GM21717 (cell line): ENCODE data around the gene SHISA6.
"Not testable (repeated sequence)": the region's sequence is repeated elsewhere in the genome, so short reads cannot be mapped to it uniquely, and the experiment has no call there.

Experiments
- ATAC-seq: cut with Tn5 transposase; IDR thresholded peaks from one replicate; pipeline ENCODE4 v1.9.1; 2021; ENCODE audit warnings: mild to moderate bottlenecking, moderate library complexity; ENCODE audit not compliant: unreplicated experiment

Gene SHISA6

GRCh38 chr17:11301874-11302273, 60.9 kb downstream of the SHISA6 start:
- ATAC-seq: not testable (repeated sequence)

DNA sequence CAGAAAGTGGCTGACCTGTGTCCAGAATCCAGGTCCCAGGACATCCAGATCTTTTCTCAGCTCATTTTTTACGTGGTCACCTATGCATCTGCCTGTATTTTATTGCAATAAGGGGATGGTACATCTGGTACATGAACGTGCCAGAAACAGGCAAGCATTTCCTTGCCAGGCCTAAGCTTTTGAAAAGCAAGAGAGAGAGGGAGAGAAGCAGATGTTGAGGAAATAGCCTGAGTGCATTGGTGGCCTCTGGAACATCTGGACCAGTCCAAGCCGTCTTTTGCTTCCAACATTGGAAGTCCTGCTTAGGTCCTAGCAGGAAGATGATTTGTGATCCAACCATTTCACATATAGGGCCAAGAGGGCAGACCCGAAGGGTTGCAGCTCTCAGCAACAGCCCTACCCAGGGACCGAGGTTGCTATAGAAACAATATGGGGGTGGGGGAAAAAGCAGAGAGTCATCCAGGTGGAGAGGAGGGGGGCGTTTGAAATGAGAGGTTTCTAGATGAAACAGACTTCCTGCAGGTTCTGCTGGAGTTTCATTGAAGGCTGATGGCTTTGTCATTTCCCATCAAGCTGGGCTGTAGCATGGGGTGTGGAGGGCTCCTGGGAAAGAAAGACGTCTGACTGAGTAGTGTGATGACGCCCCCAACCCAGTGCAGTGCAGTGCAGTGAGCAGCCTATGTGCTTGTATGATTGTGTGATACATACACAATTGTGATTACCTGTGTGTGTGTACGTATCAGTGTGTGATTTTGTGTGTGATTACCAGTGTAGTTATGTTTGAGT, 61.6 kb downstream of the SHISA6 start:
- no peak for ATAC-seq

- no peak for ATAC-seq
Observed at GRCh38 chr17:11303773-11304394, 62.9 kb downstream of the SHISA6 start.

- ATAC-seq: no peak
Observed at GRCh38 chr17:11304568-11304967, 63.6 kb downstream of the SHISA6 start.

DNA sequence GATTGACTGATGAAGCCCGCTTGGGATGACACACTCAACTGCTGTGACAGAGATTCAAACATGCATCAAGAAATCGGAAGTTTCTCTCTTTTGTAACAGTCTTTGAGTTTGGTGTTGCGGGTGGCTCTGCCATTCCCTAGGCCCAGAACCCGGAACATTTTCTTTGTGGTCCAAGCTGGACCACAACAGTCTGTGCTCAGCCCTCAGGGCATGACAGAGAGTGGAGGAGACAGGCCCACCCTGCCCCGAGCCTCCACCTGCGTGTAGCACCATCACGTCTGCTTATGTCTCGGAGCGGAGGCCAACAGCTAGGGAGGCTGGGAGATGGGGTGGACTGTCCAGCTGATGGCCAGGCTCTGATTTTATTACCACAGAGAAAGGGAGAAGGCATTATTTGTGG, 64.5 kb downstream of the SHISA6 start:
- ATAC-seq: no peak

- ATAC-seq: no peak
Observed at GRCh38 chr17:11308531-11308930, 67.5 kb downstream of the SHISA6 start.

DNA sequence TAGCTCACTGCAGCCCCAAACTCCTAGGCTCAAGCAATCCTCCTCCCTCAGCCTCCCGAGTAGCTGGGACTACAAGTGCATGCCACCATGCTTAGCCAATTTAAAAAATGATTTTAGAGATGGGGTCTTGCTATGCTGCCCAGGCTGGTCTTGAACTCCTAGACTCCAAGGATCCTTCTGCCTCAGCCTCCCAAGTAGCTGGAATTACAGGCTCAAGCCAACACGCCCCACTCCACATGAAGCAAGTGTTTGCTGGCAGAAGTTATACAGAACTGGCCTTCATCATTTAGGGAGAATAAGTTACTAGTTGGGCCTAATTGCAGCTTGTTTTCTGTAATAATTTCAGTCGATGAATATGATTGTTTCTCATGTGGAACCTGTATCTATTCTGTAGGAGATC, 68.0 kb downstream of the SHISA6 start:
- ATAC-seq: no peak

DNA sequence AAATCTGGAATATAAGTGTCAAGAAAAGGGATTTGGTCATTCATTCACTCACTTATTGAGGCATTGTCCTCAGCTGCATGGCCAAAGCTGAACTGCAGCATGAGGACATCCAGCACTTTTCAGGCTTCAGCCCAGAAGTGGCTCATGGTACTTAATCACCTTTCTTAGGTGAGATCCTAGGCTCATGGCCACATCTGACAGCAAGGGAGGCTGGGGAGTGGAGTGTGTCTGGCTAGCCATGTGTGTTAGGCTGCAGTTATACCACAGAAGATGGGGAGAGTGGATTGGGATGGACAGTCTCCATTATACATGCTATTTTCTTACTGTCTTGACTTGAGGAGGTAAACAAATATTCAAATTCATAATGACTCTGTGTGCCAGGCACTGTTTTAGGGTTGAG, 68.8 kb downstream of the SHISA6 start:
- ATAC-seq: no peak

- not testable (repeated sequence) for ATAC-seq
Observed at GRCh38 chr17:11316451-11316850, 75.4 kb downstream of the SHISA6 start.

GRCh38 chr17:11318207-11318606, 77.2 kb downstream of the SHISA6 start:
- ATAC-seq: no peak

DNA sequence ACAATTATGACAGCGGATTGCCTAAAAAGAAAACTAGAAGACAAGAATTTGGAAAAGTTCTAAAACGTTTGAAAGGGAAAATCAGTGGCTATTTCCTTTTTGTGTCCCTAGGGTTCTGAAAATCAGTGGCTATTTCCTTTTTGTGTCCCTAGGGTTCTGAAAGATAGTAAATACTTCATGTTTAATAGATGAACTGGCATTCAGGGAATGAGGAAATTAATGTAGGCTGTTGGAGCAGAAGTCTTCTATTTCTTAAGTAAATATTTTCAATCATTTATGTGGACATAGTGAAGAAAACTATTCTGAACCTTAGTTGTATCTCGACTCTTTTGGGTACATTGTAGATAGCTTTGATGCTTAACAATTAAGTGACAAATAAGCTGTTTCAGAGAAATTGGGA, 78.9 kb downstream of the SHISA6 start:
- ATAC-seq: no peak

DNA sequence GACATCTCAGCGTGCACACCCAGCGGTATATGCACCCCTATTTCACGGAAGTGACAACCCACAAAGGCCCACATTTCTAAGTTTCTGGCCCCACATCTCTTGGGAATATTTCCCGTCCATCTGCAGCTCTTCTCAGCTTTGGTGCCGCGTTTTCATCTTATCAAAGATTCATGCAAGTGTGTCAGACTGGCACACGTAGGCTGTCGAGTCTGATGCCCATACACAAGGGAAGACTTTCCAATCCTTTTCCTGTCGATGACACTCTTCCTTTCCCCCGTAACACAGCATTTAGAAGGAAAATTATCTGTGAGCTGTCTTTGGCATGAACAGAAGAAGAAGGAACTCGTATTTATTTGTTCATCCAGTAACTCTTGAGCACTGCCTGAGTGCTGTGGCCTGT, 83.0 kb downstream of the SHISA6 start:
- ATAC-seq: no peak

DNA sequence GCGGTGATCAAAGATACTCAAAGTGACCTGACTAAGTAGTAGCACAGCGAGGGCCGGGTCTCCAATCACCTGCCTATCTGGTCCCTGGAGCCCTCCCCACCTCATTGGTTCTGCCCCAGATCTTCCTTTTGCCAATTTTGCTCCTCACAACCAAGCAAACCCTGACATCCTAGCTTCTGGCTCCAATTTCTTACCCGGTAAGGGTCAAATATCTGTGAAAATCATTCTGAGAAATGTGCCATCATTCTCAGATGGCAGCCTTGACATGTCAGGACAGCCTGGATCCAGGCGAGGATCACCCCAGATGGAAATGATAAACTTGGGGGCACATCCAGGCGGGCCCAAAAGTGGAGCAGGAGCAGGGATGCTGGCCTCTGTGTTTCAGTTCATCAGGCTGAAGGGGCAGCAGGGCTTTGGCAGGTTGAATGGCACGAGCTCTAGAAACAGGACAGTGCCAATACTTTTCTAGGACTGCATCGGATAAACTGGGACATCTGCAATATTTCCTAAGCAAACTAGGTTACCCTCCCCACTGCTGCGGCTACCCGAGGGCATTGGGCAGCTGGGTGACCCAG, 83.9 kb downstream of the SHISA6 start:
- no peak for ATAC-seq

DNA sequence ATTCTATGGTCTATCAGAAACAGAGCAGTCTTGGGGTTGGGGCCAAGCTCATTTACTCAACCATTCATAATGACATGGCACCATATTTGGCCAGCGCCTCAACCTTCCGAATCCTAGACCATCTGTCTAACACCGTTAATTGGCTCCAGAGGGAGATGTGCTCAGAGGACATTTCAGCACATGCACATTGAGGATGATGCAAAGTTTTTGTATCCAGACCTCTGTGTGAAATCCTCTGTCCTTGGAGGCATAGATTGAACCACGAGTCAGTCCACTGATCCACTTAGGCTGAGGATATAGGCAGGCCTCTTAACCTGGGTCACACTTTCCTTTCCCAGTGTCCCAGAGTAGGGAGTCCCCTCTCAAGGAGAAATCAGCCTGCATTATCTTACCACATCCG, 85.5 kb downstream of the SHISA6 start:
- no peak for ATAC-seq

GRCh38 chr17:11328770-11329169, 87.8 kb downstream of the SHISA6 start:
- ATAC-seq: no peak

DNA sequence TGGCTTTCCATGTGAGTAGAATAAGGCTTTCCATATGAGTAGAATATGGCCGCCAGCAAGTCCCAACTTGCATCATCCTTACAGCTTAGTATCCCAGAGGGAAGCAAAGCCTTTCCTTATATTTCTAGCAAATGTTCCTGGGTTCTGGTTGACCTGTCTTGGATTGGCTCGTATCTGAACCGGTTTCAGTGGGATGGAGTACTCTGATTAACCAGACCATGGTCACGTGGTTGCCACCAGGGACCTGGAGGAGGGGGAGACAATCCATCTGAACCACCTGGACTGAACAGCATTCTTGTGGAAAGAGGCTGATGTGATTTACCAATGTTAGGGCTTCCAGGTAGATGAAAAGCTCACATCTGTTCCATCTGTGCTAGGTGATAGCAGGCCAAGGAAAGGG, 89.0 kb downstream of the SHISA6 start:
- ATAC-seq: no peak

DNA sequence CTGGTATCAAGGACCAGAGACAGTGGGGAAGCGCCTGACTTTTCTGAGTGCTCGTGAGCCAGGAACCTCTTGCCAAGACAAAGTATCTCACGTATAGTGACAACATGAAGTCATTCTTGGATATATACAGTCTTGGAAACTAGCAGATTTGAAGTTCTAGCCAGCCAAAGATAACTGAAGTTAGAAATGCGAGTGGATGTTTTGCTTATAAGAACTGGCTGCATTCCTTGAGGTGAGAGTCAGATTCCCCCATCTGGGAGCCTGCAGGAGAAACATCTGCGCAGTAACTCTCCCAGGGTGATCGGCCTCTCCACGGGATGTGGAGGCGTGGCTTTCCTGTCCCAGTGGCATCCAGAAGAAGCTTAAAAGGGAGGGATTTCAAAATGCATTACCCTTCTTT, 89.8 kb downstream of the SHISA6 start:
- ATAC-seq: no peak

- ATAC-seq: no peak
Observed at GRCh38 chr17:11331547-11332513, 90.8 kb downstream of the SHISA6 start.

DNA sequence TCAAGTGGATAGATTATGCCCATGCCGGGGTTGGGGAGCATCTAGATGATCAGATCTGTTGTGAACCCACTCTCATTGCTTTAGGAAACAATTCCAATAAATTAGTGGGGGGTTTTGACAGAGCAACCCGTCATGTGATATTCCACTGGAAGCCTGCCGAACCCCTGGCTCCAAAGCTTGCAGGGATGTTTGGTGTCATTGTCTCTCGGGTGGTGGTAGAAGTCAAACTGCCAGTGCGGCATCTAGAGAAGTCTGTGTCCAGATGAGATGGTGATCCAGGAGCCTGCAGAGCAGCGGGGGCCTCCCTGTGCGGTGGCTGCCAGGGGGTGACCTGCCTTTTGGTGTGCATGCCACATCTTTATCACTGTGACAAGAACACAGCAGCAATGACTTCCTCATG, 91.7 kb downstream of the SHISA6 start:
- no peak for ATAC-seq

DNA sequence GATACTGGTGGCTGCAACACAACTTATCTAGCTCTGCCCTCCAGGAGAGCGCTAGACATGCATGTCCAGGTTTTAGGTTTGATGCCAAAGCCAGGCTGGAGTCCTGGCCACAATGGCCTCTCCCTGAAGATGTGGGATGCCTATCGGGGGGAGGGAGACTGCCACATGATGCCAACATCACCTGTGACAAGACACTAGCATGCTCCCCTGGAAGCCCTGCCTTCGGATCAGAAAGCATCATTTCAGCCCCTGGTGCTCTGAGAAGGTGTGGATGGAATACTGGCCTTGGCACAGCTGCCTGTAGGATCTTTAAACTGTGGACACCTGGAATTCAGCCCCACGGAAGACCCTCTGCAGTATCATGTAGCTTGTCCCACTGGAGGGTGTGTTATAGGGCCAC, 93.5 kb downstream of the SHISA6 start:
- ATAC-seq: no peak

DNA sequence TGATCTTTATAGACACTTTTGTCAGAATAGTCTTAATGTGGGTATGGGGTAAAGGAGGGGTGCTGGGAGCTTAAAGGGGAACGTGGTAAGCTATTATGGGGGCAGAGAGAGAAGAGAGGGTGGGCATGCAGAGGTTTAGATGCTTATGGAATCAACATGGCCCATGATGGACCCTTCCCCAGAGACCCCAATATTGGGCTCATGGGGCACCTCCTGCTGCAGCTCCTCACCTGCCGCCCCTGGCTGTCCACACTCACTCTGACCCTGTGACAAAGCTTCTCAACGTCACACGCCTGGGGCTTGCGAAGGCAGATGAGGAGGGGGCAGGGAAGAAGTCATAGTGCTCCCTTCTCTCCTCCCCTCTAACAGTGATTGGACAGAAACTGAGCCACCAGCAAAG, 95.3 kb downstream of the SHISA6 start:
- ATAC-seq: no peak
